Measurements from ENCODE around the gene WWOX.

Gene WWOX

GRCh38 chr16:78294538-78295225 lies 195.2 kb downstream of the WWOX start:
- H3K4me3 ChIP-seq (IDR thresholded peaks at IDR 0.05; ENCODE audit: insufficient read depth, low read depth, low read length) = no peak overlapping the region
- H2AFZ ChIP-seq (ENCODE audit: low read depth) = no peak overlapping the region
- H3K27me3 ChIP-seq (ENCODE audit: insufficient read depth, low read depth) = no peaks in the 10 kb centered on the region
- no peak overlapping the region for H3K9ac ChIP-seq
- H4K20me1 ChIP-seq (ENCODE audit: insufficient read depth) = no peaks in the 10 kb centered on the region
- H3K4me1 ChIP-seq (ENCODE audit: low read depth, poor library complexity, severe bottlenecking) = no peaks in the 10 kb centered on the region
- no peaks in the 10 kb centered on the region for H3K79me2 ChIP-seq (ENCODE audit: insufficient read depth, low read depth)
- no peak overlapping the region for H3K27ac ChIP-seq
- no peak for TF ChIP-seq CTCF (conservative IDR thresholded peaks at IDR 0.05; ENCODE audit: low read depth, low read length)
- H3K36me3 ChIP-seq (ENCODE audit: insufficient read depth) = no peaks in the 10 kb centered on the region
- no peak overlapping the region for H3K4me2 ChIP-seq

- no peaks in the 10 kb centered on the region for H3K36me3 ChIP-seq (ENCODE audit: insufficient read depth)
- no peak overlapping the region for H3K9ac ChIP-seq
- no peak overlapping the region for H3K27ac ChIP-seq
- no peaks in the 10 kb centered on the region for H3K79me2 ChIP-seq (ENCODE audit: insufficient read depth, low read depth)
- no peaks in the 10 kb centered on the region for H3K27me3 ChIP-seq (ENCODE audit: insufficient read depth, low read depth)
- H3K4me2 ChIP-seq = no peak overlapping the region
- H2AFZ ChIP-seq (ENCODE audit: low read depth) = no peak overlapping the region
- H3K4me1 ChIP-seq (ENCODE audit: low read depth, poor library complexity, severe bottlenecking) = no peaks in the 10 kb centered on the region
- H3K4me3 ChIP-seq (IDR thresholded peaks at IDR 0.05; ENCODE audit: insufficient read depth, low read depth, low read length) = no peak overlapping the region
- TF ChIP-seq CTCF (conservative IDR thresholded peaks at IDR 0.05; ENCODE audit: low read depth, low read length) = no peak
- H4K20me1 ChIP-seq (ENCODE audit: insufficient read depth) = no peaks in the 10 kb centered on the region
Measured at GRCh38 chr16:78297066-78297666, 197.7 kb downstream of the WWOX start.

GRCh38 chr16:78298986-78299385 lies 199.5 kb downstream of the WWOX start:
- no peak overlapping the region for H2AFZ ChIP-seq (ENCODE audit: low read depth)
- H3K36me3 ChIP-seq (ENCODE audit: insufficient read depth) = no peaks in the 10 kb centered on the region
- H3K27ac ChIP-seq = no peak overlapping the region
- H3K4me3 ChIP-seq (IDR thresholded peaks at IDR 0.05; ENCODE audit: insufficient read depth, low read depth, low read length) = no peak overlapping the region
- no peaks in the 10 kb centered on the region for H3K79me2 ChIP-seq (ENCODE audit: insufficient read depth, low read depth)
- no peak for TF ChIP-seq CTCF (conservative IDR thresholded peaks at IDR 0.05; ENCODE audit: low read depth, low read length)
- H3K27me3 ChIP-seq (ENCODE audit: insufficient read depth, low read depth) = no peaks in the 10 kb centered on the region
- H3K4me1 ChIP-seq (ENCODE audit: low read depth, poor library complexity, severe bottlenecking) = no peaks in the 10 kb centered on the region
- no peak overlapping the region for H3K4me2 ChIP-seq
- no peak overlapping the region for H3K9ac ChIP-seq
- no peaks in the 10 kb centered on the region for H4K20me1 ChIP-seq (ENCODE audit: insufficient read depth)

- no peak for TF ChIP-seq CTCF (conservative IDR thresholded peaks at IDR 0.05; ENCODE audit: low read depth, low read length)
- Histone ChIP-seq H4K20me1 (ENCODE audit: insufficient read depth) (no peaks in the 10 kb centered on the region), H3K4me1 (ENCODE audit: low read depth, poor library complexity, severe bottlenecking) (no peaks in the 10 kb centered on the region), H3K4me2 (no peak overlapping the region), H3K4me3 (IDR thresholded peaks at IDR 0.05; ENCODE audit: insufficient read depth, low read depth, low read length) (no peak overlapping the region), H3K36me3 (ENCODE audit: insufficient read depth) (no peaks in the 10 kb centered on the region), H3K79me2 (ENCODE audit: insufficient read depth, low read depth) (no peaks in the 10 kb centered on the region), H3K27ac (no peak overlapping the region), H2AFZ (ENCODE audit: low read depth) (no peak overlapping the region), H3K9ac (no peak overlapping the region), H3K27me3 (ENCODE audit: insufficient read depth, low read depth) (no peaks in the 10 kb centered on the region)
Measured at GRCh38 chr16:78300469-78300868, 201.0 kb downstream of the WWOX start.

Measured in KMS-11 (cell line).